ENCODE measurements around the gene GART. TPM values are rescaled to one million over a fixed set of nuclear protein-coding genes. Genes with fewer than 3 reads are reported as not detected.

Gene GART
- total RNA-seq, 1 experiment from 2014 or later: 132 TPM

- no peak for DNase-seq (ENCODE audit: low read depth, low spot score)
- peaks cover 80% of the 10 kb centered on the region for H3K36me3 ChIP-seq (ENCODE audit: control insufficient read depth, insufficient read depth, low read length)
- ChIA-PET POLR2A (no interaction called here), CTCF (no interaction called here)
- H3K4me1 ChIP-seq (ENCODE audit: control insufficient read depth, insufficient read depth, low read length): no peaks in the 10 kb centered on the region
- no TSS peak for BruUV-seq (replicated peaks)
- no peaks in the 10 kb centered on the region for H3K27me3 ChIP-seq (ENCODE audit: control insufficient read depth, insufficient read depth, low read length)
- intact Hi-C loops (cut with micrococcal nuclease; ENCODE audit: unreplicated experiment) (no loop called here), in situ Hi-C loops (cut with HindIII; ENCODE audit: low pct_unique_long_range_greater_than_20kb, low sequenced_read_pairs) (no loop called here)
- TF ChIP-seq SIN3A (IDR thresholded peaks at IDR 0.05; ENCODE audit: borderline replicate concordance, insufficient read depth, low read depth, low read length) (no peak), POLR2AphosphoS5 (IDR thresholded peaks at IDR 0.05; ENCODE audit: low read depth, low read length) (no peak), TCF7L2 (IDR thresholded peaks at IDR 0.05; ENCODE audit: low read depth, low read length) (no peak), REST (IDR thresholded peaks at IDR 0.05; ENCODE audit: insufficient read depth in 1 of 2, low read depth in 2 of 2, low read length in 1 of 2) (no peak), CTCF (IDR thresholded peaks at IDR 0.05) (no peak)
- no peak overlapping the region for H3K4me3 ChIP-seq (ENCODE audit: low read depth in 2 of 2, low read length in 2 of 2)
- ATAC-seq: no peak
- no peak overlapping the region for H3K27ac ChIP-seq (ENCODE audit: low read length)
- H3K9me3 ChIP-seq (ENCODE audit: control insufficient read depth, insufficient read depth, low read depth, low read length): no peaks in the 10 kb centered on the region
Measured at GRCh38 chr21:33562389-33562788, 20.5 kb upstream of the GART start.

GRCh38 chr21:33561373-33561772 is 19.5 kb upstream of the GART start:
- POLR2A ChIA-PET: no interaction called here
- TF ChIP-seq CTCF (IDR thresholded peaks at IDR 0.05) (no peak), POLR2AphosphoS5 (IDR thresholded peaks at IDR 0.05; ENCODE audit: low read depth, low read length) (no peak), TCF7L2 (IDR thresholded peaks at IDR 0.05; ENCODE audit: low read depth, low read length) (no peak), REST (IDR thresholded peaks at IDR 0.05; ENCODE audit: insufficient read depth in 1 of 2, low read depth in 2 of 2, low read length in 1 of 2) (no peak), SIN3A (IDR thresholded peaks at IDR 0.05; ENCODE audit: borderline replicate concordance, insufficient read depth, low read depth, low read length) (no peak)

More at GRCh38 chr21:33561373-33561772, 19.5 kb upstream of the GART start:
- peaks cover 78% of the 10 kb centered on the region for H3K36me3 ChIP-seq (ENCODE audit: control insufficient read depth, insufficient read depth, low read length)
- H3K9me3 ChIP-seq (ENCODE audit: control insufficient read depth, insufficient read depth, low read depth, low read length): no peaks in the 10 kb centered on the region
- intact Hi-C loops (cut with micrococcal nuclease; ENCODE audit: unreplicated experiment) (no loop called here), in situ Hi-C loops (cut with HindIII; ENCODE audit: low pct_unique_long_range_greater_than_20kb, low sequenced_read_pairs) (no loop called here)
- H3K4me3 ChIP-seq (ENCODE audit: low read depth in 2 of 2, low read length in 2 of 2): no peak overlapping the region
- H3K4me1 ChIP-seq (ENCODE audit: control insufficient read depth, insufficient read depth, low read length): no peaks in the 10 kb centered on the region
- H3K27ac ChIP-seq (ENCODE audit: low read length): no peak overlapping the region
- no peaks in the 10 kb centered on the region for H3K27me3 ChIP-seq (ENCODE audit: control insufficient read depth, insufficient read depth, low read length)
- CTCF ChIA-PET: no interaction called here
- no TSS peak for BruUV-seq (replicated peaks)
- DNase-seq (ENCODE audit: low read depth, low spot score): no peak
- ATAC-seq: no peak

Data from Panc1 (cell line).